Measurements from ENCODE around the gene UMAD1.
"Not testable (repeated sequence)": the region's sequence is repeated elsewhere in the genome, so short reads cannot be mapped to it uniquely, and the experiment has no call there.

Gene UMAD1

GRCh38 chr7:7808156-7808555, 167.6 kb downstream of the UMAD1 start:
- DNase-seq, result peak; percentile 20

GRCh38 chr7:7808626-7809025, 168.1 kb downstream of the UMAD1 start:
- DNase-seq, result no peak

- no peak for DNase-seq
Measured at GRCh38 chr7:7810380-7810779, 169.8 kb downstream of the UMAD1 start.

- DNase-seq, result no peak
Measured at GRCh38 chr7:7810826-7811225, 170.3 kb downstream of the UMAD1 start.

- no peak for DNase-seq
Measured at GRCh38 chr7:7812112-7812511, 171.6 kb downstream of the UMAD1 start.

- no peak for DNase-seq
Measured at GRCh38 chr7:7815395-7815794, 174.8 kb downstream of the UMAD1 start.

- no peak for DNase-seq
Measured at GRCh38 chr7:7816084-7816483, 175.5 kb downstream of the UMAD1 start.

GRCh38 chr7:7816816-7817536, 176.4 kb downstream of the UMAD1 start:
- no peak for DNase-seq

GRCh38 chr7:7817748-7818147, 177.2 kb downstream of the UMAD1 start:
- DNase-seq, result no peak

- not testable (repeated sequence) for DNase-seq
Measured at GRCh38 chr7:7818179-7818578, 177.6 kb downstream of the UMAD1 start.

- DNase-seq, result no peak
Measured at GRCh38 chr7:7819442-7820247, 179.1 kb downstream of the UMAD1 start.

- no peak for DNase-seq
Measured at GRCh38 chr7:7820409-7820808, 179.9 kb downstream of the UMAD1 start.

GRCh38 chr7:7820939-7821338, 180.4 kb downstream of the UMAD1 start:
- DNase-seq, result no peak

GRCh38 chr7:7821517-7821916, 181.0 kb downstream of the UMAD1 start:
- no peak for DNase-seq

- DNase-seq, result not testable (repeated sequence)
Measured at GRCh38 chr7:7825294-7825693, 184.7 kb downstream of the UMAD1 start.

GRCh38 chr7:7829667-7830066, 189.1 kb downstream of the UMAD1 start:
- DNase-seq, result no peak

- no peak for DNase-seq
Measured at GRCh38 chr7:7830122-7830878, 189.7 kb downstream of the UMAD1 start.

- no peak for DNase-seq
Measured at GRCh38 chr7:7832518-7832917, 192.0 kb downstream of the UMAD1 start.

GRCh38 chr7:7834761-7835160, 194.2 kb downstream of the UMAD1 start:
- no peak for DNase-seq

GRCh38 chr7:7841027-7841426, 200.5 kb downstream of the UMAD1 start:
- no peak for DNase-seq

GRCh38 chr7:7843240-7843639, 202.7 kb downstream of the UMAD1 start:
- no peak for DNase-seq

GRCh38 chr7:7843972-7844371, 203.4 kb downstream of the UMAD1 start:
- no peak for DNase-seq

- no peak for DNase-seq
Measured at GRCh38 chr7:7848246-7848645, 207.7 kb downstream of the UMAD1 start.

GRCh38 chr7:7848892-7849291, 208.3 kb downstream of the UMAD1 start:
- DNase-seq, result no peak
